ENCODE data around the gene DNASE1L1.

DNA sequence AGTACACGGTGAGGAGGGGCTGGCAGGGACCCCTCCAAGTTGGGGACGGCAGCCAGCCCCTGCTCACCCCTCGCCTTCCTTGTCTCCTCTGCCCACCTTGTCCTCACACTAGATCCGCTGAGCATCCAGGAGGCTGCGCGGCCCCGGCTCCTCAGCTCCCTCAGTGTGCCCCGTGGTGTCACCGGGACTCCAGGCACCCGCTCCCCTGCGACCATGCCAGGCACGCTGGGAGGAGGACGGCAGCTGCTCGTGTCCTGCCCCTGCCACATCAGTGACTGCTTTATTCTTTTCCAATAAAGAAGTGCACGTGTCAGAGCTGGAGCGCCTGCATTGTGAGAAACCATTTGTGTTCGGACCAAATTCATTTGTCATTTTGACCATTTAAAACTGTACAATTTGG lies 41.3 kb upstream of the DNASE1L1 start:
- TF ChIP-seq YY1 (IDR thresholded peaks at IDR 0.05) (no peak), FOXA2 (IDR thresholded peaks at IDR 0.05) (no peak), JUND (IDR thresholded peaks at IDR 0.05) (no peak), RXRA (IDR thresholded peaks at IDR 0.05) (no peak), TAF1 (conservative IDR thresholded peaks at IDR 0.05) (no peak)
- TF ChIP-seq, protein P1, sequence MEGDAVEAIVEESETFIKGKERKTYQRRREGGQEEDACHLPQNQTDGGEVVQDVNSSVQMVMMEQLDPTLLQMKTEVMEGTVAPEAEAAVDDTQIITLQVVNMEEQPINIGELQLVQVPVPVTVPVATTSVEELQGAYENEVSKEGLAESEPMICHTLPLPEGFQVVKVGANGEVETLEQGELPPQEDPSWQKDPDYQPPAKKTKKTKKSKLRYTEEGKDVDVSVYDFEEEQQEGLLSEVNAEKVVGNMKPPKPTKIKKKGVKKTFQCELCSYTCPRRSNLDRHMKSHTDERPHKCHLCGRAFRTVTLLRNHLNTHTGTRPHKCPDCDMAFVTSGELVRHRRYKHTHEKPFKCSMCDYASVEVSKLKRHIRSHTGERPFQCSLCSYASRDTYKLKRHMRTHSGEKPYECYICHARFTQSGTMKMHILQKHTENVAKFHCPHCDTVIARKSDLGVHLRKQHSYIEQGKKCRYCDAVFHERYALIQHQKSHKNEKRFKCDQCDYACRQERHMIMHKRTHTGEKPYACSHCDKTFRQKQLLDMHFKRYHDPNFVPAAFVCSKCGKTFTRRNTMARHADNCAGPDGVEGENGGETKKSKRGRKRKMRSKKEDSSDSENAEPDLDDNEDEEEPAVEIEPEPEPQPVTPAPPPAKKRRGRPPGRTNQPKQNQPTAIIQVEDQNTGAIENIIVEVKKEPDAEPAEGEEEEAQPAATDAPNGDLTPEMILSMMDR (IDR thresholded peaks at IDR 0.05; ENCODE audit: low read depth, low read length, missing input control), result no peak
- TF ChIP-seq, protein P2, sequence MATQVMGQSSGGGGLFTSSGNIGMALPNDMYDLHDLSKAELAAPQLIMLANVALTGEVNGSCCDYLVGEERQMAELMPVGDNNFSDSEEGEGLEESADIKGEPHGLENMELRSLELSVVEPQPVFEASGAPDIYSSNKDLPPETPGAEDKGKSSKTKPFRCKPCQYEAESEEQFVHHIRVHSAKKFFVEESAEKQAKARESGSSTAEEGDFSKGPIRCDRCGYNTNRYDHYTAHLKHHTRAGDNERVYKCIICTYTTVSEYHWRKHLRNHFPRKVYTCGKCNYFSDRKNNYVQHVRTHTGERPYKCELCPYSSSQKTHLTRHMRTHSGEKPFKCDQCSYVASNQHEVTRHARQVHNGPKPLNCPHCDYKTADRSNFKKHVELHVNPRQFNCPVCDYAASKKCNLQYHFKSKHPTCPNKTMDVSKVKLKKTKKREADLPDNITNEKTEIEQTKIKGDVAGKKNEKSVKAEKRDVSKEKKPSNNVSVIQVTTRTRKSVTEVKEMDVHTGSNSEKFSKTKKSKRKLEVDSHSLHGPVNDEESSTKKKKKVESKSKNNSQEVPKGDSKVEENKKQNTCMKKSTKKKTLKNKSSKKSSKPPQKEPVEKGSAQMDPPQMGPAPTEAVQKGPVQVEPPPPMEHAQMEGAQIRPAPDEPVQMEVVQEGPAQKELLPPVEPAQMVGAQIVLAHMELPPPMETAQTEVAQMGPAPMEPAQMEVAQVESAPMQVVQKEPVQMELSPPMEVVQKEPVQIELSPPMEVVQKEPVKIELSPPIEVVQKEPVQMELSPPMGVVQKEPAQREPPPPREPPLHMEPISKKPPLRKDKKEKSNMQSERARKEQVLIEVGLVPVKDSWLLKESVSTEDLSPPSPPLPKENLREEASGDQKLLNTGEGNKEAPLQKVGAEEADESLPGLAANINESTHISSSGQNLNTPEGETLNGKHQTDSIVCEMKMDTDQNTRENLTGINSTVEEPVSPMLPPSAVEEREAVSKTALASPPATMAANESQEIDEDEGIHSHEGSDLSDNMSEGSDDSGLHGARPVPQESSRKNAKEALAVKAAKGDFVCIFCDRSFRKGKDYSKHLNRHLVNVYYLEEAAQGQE (IDR thresholded peaks at IDR 0.05), result no peak
